GM23338 (cell line): Measurements from ENCODE around the gene C4orf36. TPM values are rescaled to one million over a fixed set of nuclear protein-coding genes. Genes with fewer than 3 reads are reported as not detected.

ENCODE experiments used
- ATAC-seq: fragments of 200-7000 bp; cut with Tn5 transposase; 3 replicates; pipeline ENCODE4 v1.9.1; 2020
- DNase-seq: peaks from one replicate; pipeline ENCODE4 v3.0.0-alpha.2; 2015; ENCODE audit warnings: low spot score
- H2AFZ ChIP-seq: fragments of 200-600 bp; sonication (generic); 2 replicates; pipeline ENCODE4 v1.8.0; 2016; ENCODE audit warnings: antibody characterized with exemption, mild to moderate bottlenecking, moderate library complexity
- H3F3A ChIP-seq: fragments of 200-600 bp; sonication (generic); replicated peaks from 2 replicates; pipeline ENCODE4 v1.8.0; 2017; ENCODE audit warnings: antibody characterized with exemption, mixed run types, low read depth
- H3K27ac ChIP-seq: fragments of 200-600 bp; sonication (generic); 2 replicates; pipeline ENCODE4 v1.6.1; 2016; ENCODE audit warnings: low read depth
- H3K27me3 ChIP-seq: fragments of 200-600 bp; sonication (generic); 2 replicates; pipeline ENCODE4 v1.8.0; 2016; ENCODE audit warnings: mild to moderate bottlenecking, mixed run types, moderate library complexity; ENCODE audit not compliant: insufficient read depth
- H3K36me3 ChIP-seq: fragments of 200-600 bp; sonication (generic); 2 replicates; pipeline ENCODE4 v1.8.0; 2016; ENCODE audit warnings: mild to moderate bottlenecking; ENCODE audit not compliant: insufficient read depth
- H3K4me1 ChIP-seq: fragments of 200-600 bp; sonication (generic); 2 replicates; pipeline ENCODE4 v1.8.0; 2016; ENCODE audit warnings: mild to moderate bottlenecking, moderate library complexity; ENCODE audit not compliant: insufficient read depth
- H3K4me2 ChIP-seq: fragments of 200-600 bp; sonication (generic); 2 replicates; pipeline ENCODE4 v1.7.1; 2017; ENCODE audit warnings: mixed run types
- H3K4me3 ChIP-seq: fragments of 200-600 bp; sonication (generic); 2 replicates; pipeline ENCODE4 v1.6.1; 2016; ENCODE audit warnings: mixed run types
- H3K79me2 ChIP-seq: fragments of 200-600 bp; sonication (generic); replicated peaks from 2 replicates; pipeline ENCODE4 v1.8.0; 2017; ENCODE audit warnings: mild to moderate bottlenecking; ENCODE audit not compliant: insufficient read depth
- H3K9me2 ChIP-seq: fragments of 200-600 bp; sonication (generic); 2 replicates; pipeline ENCODE4 v1.8.0; 2017; ENCODE audit not compliant: insufficient read depth
- H4K20me1 ChIP-seq: fragments of 200-600 bp; sonication (generic); replicated peaks from 2 replicates; pipeline ENCODE4 v1.8.0; 2017; ENCODE audit warnings: mild to moderate bottlenecking; ENCODE audit not compliant: insufficient read depth
- H3K27ac Mint-ChIP-seq: 2 replicates; pipeline ENCODE4 v1.8.0; 2020; ENCODE audit warnings: inconsistent platforms, mild to moderate bottlenecking, moderate library complexity, mixed read lengths
- H3K27me3 Mint-ChIP-seq: 3 replicates; pipeline ENCODE4 v1.8.0; 2022; ENCODE audit warnings: low read depth, mild to moderate bottlenecking, moderate library complexity, mixed read lengths, inconsistent platforms; ENCODE audit not compliant: insufficient read depth, poor library complexity
- H3K36me3 Mint-ChIP-seq: 3 replicates; pipeline ENCODE4 v1.8.0; 2021; ENCODE audit warnings: low read depth, mild to moderate bottlenecking, inconsistent platforms, moderate library complexity, mixed read lengths
- H3K4me1 Mint-ChIP-seq: 3 replicates; pipeline ENCODE4 v1.8.0; 2020; ENCODE audit warnings: mild to moderate bottlenecking, inconsistent platforms, mixed read lengths
- H3K4me3 Mint-ChIP-seq: 3 replicates; pipeline ENCODE4 v1.8.0; 2021; ENCODE audit warnings: moderate library complexity, mild to moderate bottlenecking, inconsistent platforms, mixed read lengths
- H3K9me3 Mint-ChIP-seq: 3 replicates; pipeline ENCODE4 v1.8.0; 2020; ENCODE audit warnings: moderate library complexity, mild to moderate bottlenecking, inconsistent platforms, mixed read lengths
- CREB1 ChIP-seq: fragments of 250-450 bp; sonication (Bioruptor Pico); IDR thresholded peaks from 2 replicates; pipeline ENCODE4 v1.5.0; 2020; ENCODE audit warnings: low read depth, mild to moderate bottlenecking, moderate library complexity
- EZH2 ChIP-seq: fragments of 200-600 bp; sonication (generic); IDR thresholded peaks from one replicate; pipeline ENCODE4 v1.8.0; 2017; ENCODE audit warnings: antibody characterized with exemption, mild to moderate bottlenecking, low read depth; ENCODE audit not compliant: unreplicated experiment
- EZH2phosphoT487 ChIP-seq: fragments of 200-600 bp; sonication (generic); IDR thresholded peaks from one replicate; pipeline ENCODE4 v1.8.1; 2018; ENCODE audit warnings: antibody characterized with exemption; ENCODE audit not compliant: unreplicated experiment
- JUNB ChIP-seq: IDR thresholded peaks from one replicate; pipeline ENCODE4 v1.6.1; 2016; ENCODE audit warnings: antibody characterized with exemption; ENCODE audit not compliant: unreplicated experiment
- NANOG ChIP-seq: IDR thresholded peaks from 2 replicates; pipeline ENCODE4 v1.6.1; 2016; ENCODE audit warnings: antibody characterized with exemption, borderline replicate concordance
- POLR2AphosphoS5 ChIP-seq: IDR thresholded peaks from 2 replicates; pipeline ENCODE4 v1.6.1; 2016; ENCODE audit warnings: antibody characterized with exemption, low read depth
- STAT1 ChIP-seq: IDR thresholded peaks from one replicate; pipeline ENCODE4 v1.6.1; 2016; ENCODE audit warnings: antibody characterized with exemption; ENCODE audit not compliant: unreplicated experiment
- ZNF114 ChIP-seq: fragments of 250-450 bp; sonication (Bioruptor Pico); IDR thresholded peaks from 2 replicates; pipeline ENCODE4 v1.5.0; 2020; ENCODE audit warnings: mild to moderate bottlenecking, moderate library complexity
- ZNF331 ChIP-seq: fragments of 250-450 bp; sonication (Bioruptor Pico); IDR thresholded peaks from 2 replicates; pipeline ENCODE4 v1.5.0; 2020; ENCODE audit warnings: low read depth, mild to moderate bottlenecking, moderate library complexity
- polyA plus RNA-seq: library from polyadenylated mRNA; unstranded; fragments of >200 nt; fragmentation: Nextera tagmentation; extraction: Ambion mirVana; gene quantifications from 2 replicates; pipeline ENCODE4 v1.2.1, GENCODE V29; 2016
- total RNA-seq: library from RNA; depleted of rRNA; stranded (reverse); fragments of >200 nt; shearing (Covaris generic); gene quantifications from 2 replicates; pipeline ENCODE4 v1.2.3, GENCODE V29; 2014
- TF ChIP-seq, protein P1 (sequence below), 2 experiments: fragments of 200-600 bp in 1 of 2; sonication (generic) in 1 of 2; conservative IDR thresholded peaks; 2 replicates each; pipeline versions ENCODE4 v1.5.1 to v1.6.1; 2016 to 2017; ENCODE audit warnings: antibody characterized with exemption in 2 of 2, low read depth in 2 of 2, mild to moderate bottlenecking in 2 of 2, moderate library complexity in 1 of 2
- TF ChIP-seq, protein P2 (sequence below): fragments of 250-450 bp; sonication (Bioruptor Pico); IDR thresholded peaks from 2 replicates; pipeline ENCODE4 v1.5.0; 2020; ENCODE audit warnings: mild to moderate bottlenecking, moderate library complexity
- TF ChIP-seq, protein P3 (sequence below): IDR thresholded peaks from 2 replicates; pipeline ENCODE4 v1.6.1; 2016; ENCODE audit warnings: antibody characterized with exemption

C4orf36 gene
- total and polyA plus RNA-seq, 2 experiments from 2014 or later = 1.1 to 1.6 TPM

DNA sequence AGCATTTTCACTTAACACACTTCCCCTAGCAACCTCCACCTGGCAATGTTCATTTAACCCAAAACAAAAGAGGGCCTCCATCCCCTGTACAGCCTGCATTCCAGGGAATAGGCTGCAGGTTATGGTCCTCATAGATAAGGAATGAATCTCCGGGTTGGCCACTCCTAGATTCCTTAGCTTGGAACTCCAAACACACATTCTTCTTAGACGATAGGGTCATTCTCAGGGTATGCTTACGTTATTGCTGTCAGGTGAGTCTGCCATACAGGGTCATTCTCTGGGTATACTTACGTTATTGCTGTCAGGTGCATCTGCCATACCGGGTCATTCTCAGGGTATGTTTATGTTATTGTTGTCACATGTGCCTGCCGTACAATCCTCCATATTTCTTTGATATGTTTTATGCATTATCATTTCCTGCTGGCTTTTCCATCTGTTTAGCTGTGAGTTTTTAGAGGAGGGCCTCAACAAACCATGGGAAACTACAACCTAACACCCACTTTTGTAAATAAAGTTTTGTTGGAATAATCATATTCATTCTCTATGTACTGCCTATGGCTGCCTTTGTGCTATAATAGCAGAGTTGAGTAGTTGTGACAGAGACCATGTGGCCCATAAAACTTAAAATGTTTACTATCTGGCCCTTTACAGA lies 34.3 kb upstream of the C4orf36 start (continued):
- TF ChIP-seq, protein P1, sequence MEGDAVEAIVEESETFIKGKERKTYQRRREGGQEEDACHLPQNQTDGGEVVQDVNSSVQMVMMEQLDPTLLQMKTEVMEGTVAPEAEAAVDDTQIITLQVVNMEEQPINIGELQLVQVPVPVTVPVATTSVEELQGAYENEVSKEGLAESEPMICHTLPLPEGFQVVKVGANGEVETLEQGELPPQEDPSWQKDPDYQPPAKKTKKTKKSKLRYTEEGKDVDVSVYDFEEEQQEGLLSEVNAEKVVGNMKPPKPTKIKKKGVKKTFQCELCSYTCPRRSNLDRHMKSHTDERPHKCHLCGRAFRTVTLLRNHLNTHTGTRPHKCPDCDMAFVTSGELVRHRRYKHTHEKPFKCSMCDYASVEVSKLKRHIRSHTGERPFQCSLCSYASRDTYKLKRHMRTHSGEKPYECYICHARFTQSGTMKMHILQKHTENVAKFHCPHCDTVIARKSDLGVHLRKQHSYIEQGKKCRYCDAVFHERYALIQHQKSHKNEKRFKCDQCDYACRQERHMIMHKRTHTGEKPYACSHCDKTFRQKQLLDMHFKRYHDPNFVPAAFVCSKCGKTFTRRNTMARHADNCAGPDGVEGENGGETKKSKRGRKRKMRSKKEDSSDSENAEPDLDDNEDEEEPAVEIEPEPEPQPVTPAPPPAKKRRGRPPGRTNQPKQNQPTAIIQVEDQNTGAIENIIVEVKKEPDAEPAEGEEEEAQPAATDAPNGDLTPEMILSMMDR (conservative IDR thresholded peaks at IDR 0.05; ENCODE audit: low read depth in 2 of 2) = no peak
- no peak for TF ChIP-seq EZH2phosphoT487
- TF ChIP-seq, protein P2, sequence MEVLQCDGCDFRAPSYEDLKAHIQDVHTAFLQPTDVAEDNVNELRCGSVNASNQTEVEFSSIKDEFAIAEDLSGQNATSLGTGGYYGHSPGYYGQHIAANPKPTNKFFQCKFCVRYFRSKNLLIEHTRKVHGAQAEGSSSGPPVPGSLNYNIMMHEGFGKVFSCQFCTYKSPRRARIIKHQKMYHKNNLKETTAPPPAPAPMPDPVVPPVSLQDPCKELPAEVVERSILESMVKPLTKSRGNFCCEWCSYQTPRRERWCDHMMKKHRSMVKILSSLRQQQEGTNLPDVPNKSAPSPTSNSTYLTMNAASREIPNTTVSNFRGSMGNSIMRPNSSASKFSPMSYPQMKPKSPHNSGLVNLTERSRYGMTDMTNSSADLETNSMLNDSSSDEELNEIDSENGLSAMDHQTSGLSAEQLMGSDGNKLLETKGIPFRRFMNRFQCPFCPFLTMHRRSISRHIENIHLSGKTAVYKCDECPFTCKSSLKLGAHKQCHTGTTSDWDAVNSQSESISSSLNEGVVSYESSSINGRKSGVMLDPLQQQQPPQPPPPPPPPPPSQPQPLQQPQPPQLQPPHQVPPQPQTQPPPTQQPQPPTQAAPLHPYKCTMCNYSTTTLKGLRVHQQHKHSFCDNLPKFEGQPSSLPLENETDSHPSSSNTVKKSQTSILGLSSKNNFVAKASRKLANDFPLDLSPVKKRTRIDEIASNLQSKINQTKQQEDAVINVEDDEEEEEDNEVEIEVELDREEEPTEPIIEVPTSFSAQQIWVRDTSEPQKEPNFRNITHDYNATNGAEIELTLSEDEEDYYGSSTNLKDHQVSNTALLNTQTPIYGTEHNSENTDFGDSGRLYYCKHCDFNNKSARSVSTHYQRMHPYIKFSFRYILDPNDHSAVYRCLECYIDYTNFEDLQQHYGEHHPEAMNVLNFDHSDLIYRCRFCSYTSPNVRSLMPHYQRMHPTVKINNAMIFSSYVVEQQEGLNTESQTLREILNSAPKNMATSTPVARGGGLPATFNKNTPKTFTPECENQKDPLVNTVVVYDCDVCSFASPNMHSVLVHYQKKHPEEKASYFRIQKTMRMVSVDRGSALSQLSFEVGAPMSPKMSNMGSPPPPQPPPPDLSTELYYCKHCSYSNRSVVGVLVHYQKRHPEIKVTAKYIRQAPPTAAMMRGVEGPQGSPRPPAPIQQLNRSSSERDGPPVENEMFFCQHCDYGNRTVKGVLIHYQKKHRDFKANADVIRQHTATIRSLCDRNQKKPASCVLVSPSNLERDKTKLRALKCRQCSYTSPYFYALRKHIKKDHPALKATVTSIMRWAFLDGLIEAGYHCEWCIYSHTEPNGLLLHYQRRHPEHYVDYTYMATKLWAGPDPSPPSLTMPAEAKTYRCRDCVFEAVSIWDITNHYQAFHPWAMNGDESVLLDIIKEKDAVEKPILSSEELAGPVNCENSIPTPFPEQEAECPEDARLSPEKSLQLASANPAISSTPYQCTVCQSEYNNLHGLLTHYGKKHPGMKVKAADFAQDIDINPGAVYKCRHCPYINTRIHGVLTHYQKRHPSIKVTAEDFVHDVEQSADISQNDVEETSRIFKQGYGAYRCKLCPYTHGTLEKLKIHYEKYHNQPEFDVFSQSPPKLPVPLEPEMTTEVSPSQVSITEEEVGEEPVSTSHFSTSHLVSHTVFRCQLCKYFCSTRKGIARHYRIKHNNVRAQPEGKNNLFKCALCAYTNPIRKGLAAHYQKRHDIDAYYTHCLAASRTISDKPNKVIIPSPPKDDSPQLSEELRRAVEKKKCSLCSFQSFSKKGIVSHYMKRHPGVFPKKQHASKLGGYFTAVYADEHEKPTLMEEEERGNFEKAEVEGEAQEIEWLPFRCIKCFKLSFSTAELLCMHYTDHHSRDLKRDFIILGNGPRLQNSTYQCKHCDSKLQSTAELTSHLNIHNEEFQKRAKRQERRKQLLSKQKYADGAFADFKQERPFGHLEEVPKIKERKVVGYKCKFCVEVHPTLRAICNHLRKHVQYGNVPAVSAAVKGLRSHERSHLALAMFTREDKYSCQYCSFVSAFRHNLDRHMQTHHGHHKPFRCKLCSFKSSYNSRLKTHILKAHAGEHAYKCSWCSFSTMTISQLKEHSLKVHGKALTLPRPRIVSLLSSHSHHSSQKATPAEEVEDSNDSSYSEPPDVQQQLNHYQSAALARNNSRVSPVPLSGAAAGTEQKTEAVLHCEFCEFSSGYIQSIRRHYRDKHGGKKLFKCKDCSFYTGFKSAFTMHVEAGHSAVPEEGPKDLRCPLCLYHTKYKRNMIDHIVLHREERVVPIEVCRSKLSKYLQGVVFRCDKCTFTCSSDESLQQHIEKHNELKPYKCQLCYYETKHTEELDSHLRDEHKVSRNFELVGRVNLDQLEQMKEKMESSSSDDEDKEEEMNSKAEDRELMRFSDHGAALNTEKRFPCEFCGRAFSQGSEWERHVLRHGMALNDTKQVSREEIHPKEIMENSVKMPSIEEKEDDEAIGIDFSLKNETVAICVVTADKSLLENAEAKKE = no peak
- no peak for TF ChIP-seq ZNF331 (CRISPR knock-in tag)
- TF ChIP-seq ZNF114 (CRISPR knock-in tag) = no peak
- no peak for TF ChIP-seq POLR2AphosphoS5
- no peak for TF ChIP-seq JUNB

DNA sequence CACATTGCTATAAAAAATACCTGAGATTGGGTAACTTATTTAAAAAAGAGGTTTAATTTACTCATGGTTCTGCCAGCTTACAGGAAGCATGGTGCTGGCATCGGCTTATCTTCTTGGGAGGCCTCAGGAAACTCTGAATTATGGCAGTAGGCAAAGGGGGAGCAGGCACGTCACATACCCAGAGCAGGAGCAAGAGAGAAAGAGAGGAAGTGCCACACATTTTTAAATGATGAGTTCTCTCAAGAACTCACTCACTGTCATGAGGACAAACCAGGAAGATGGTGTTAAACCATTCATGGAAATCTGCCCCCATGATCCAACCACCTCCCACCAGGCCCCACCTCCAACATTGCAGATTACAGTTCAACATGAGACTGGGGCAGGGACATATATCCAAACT lies 32.6 kb upstream of the C4orf36 start:
- Histone ChIP-seq H3F3A (no peaks in the 10 kb centered on the region), H3K79me2 (no peaks in the 10 kb centered on the region), H3K36me3 (no peaks in the 10 kb centered on the region), H3K4me2 (no peak overlapping the region), H3K4me1 (no peaks in the 10 kb centered on the region), H3K27ac (no peak overlapping the region; the same call in 1 of the 2 replicates), H2AFZ (no peak overlapping the region), H4K20me1 (no peaks in the 10 kb centered on the region), H3K4me3 (no peak overlapping the region), H3K9me2 (no peaks in the 10 kb centered on the region), H3K27me3 (no peaks in the 10 kb centered on the region)
- ATAC-seq = no peak
- no peak overlapping the region for H3K4me3 Mint-ChIP-seq
- H3K36me3 Mint-ChIP-seq = peaks cover 10% of the 10 kb centered on the region
- peaks cover 5% of the 10 kb centered on the region for H3K27me3 Mint-ChIP-seq
- DNase-seq = no peak
- H3K4me1 Mint-ChIP-seq = peaks cover 8% of the 10 kb centered on the region; the same call in 1 of the 3 replicates
- H3K9me3 Mint-ChIP-seq = no peaks in the 10 kb centered on the region
- H3K27ac Mint-ChIP-seq = no peak overlapping the region
- TF ChIP-seq POLR2AphosphoS5 (no peak), NANOG (no peak), EZH2 (no peak), CREB1 (CRISPR knock-in tag) (no peak), EZH2phosphoT487 (no peak), JUNB (no peak), STAT1 (no peak)
- TF ChIP-seq, protein P3, sequence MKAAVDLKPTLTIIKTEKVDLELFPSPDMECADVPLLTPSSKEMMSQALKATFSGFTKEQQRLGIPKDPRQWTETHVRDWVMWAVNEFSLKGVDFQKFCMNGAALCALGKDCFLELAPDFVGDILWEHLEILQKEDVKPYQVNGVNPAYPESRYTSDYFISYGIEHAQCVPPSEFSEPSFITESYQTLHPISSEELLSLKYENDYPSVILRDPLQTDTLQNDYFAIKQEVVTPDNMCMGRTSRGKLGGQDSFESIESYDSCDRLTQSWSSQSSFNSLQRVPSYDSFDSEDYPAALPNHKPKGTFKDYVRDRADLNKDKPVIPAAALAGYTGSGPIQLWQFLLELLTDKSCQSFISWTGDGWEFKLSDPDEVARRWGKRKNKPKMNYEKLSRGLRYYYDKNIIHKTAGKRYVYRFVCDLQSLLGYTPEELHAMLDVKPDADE = no peak
- TF ChIP-seq, protein P1 (conservative IDR thresholded peaks at IDR 0.05; ENCODE audit: low read depth in 2 of 2) = no peak
